Caki2 (cell line): Measurements from ENCODE around the gene ZNF169. TPM values are rescaled to one million over a fixed set of nuclear protein-coding genes. Genes with fewer than 3 reads are reported as not detected.
"Not testable (repeated sequence)": the region's sequence is repeated elsewhere in the genome, so short reads cannot be mapped to it uniquely, and the experiment has no call there.

ENCODE experiments used
- DNase-seq: peaks from one replicate; pipeline ENCODE4 v3.0.0-alpha.2; 2015; ENCODE audit warnings: low read depth
- in situ Hi-C: cut with HindIII; loops from 2 replicates; pipeline ENCODE4 v1.10.0; 2016; ENCODE audit warnings: low sequenced_read_pairs, low pct_unique_long_range_greater_than_20kb, mixed read lengths
- total RNA-seq: library from RNA; depleted of rRNA; stranded (reverse); fragments of >200 nt; shearing (Covaris generic); gene quantifications from 2 replicates; pipeline ENCODE4 v1.2.3, GENCODE V29; 2014; ENCODE audit warnings: low replicate concordance

ZNF169 gene
- total RNA-seq, 1 experiment from 2014 or later = 2.5 TPM

DNA sequence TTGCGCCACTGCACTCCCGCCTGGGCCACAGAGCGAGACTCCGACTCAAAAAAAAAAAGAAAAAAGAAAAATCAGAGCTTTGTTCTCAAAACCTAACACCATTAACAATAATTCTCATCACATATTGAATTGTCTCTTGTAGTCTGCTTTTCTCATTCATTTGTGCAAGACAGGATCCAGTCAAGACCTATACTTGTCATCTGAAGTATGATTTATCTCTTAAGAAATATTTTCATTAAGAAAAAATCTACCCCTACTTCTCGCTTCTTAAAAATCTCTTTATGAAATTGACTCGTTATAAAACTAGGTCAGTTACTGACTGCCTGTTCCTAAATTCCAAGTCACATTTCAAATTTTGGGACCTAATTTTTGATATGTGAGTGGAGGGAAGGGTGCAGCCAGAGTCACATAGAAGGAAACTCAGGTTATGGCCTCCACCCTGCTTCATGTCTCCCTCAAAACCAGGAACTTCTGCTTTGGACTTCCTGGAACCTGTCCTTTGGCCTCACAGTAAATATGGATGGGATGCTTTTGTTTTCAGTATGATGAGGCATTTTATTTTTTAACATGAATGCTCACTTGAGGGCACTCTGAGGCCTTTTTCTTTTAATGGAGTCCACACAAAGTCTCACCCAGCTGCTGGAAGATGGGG is 18.9 kb downstream of the ZNF169 start:
- no peak for DNase-seq
- in situ Hi-C loops = no loop called here

DNA sequence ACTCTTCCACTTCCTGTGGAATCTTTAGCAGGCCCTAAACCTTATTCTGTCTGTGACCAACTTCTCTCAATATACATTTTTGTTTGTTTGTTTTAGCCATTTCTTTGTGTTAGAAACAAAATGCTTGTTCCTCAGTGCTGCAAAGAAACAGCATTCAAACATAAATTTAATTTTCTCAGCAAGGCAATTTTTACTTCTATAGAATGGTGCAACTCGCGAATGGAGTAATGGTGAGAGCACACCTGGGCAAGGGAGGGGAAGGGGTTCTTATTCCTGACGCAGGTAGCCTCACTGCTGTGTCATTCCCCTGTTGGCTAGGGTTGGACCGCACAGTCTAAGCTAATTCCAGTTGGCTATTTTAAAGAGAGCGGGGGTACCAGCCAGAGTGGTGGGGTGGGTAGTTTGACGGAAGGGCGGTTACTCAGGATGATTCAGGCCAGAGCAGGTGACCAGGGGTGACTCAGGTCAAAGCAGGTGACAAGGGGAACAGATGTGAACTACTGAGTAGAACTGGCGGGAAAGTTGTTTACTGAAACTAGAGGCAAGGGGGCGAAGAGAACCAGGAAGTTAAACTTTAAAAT is 21.4 kb downstream of the ZNF169 start:
- in situ Hi-C loops = no loop called here
- no peak for DNase-seq

DNA sequence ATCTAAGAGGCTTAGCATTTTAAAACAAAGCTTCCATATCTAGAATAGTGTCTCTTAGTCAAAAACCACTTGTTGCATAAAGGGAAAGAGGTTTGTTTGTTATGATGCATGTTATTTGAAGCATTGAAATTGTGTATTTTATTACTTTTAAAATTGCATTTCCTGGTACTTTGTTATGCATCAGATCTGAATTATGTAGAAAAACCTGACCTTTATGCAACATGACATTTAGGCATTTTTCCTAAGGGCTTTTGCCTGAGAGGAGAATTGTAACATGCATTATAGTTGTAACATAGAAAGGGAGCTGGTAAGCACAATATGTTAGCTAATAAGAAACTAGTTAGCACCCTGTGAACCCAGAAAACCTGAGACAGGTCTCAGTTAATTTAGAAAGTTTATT is 22.0 kb downstream of the ZNF169 start:
- no peak for DNase-seq
- in situ Hi-C loops = no loop called here

DNA sequence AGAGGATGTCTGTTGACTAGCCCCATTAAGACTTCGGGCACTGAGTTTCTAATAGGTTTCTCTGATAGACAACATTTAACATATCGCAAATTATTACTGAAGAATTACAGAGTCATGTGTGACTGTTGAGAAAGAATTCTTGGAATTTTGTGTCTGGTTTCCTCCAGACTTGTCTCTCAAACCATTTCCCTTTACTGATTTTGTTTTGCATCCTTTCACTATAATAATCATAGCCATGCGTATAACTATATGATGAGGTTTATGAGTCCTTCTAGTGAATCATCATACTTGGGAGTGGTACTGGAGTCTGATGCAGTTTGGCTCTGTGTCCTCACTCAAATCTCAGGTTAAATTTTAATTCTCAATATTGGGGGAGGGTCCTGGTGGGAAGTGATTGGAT is 27.0 kb downstream of the ZNF169 start:
- in situ Hi-C loops = no loop called here
- DNase-seq = no peak

DNA sequence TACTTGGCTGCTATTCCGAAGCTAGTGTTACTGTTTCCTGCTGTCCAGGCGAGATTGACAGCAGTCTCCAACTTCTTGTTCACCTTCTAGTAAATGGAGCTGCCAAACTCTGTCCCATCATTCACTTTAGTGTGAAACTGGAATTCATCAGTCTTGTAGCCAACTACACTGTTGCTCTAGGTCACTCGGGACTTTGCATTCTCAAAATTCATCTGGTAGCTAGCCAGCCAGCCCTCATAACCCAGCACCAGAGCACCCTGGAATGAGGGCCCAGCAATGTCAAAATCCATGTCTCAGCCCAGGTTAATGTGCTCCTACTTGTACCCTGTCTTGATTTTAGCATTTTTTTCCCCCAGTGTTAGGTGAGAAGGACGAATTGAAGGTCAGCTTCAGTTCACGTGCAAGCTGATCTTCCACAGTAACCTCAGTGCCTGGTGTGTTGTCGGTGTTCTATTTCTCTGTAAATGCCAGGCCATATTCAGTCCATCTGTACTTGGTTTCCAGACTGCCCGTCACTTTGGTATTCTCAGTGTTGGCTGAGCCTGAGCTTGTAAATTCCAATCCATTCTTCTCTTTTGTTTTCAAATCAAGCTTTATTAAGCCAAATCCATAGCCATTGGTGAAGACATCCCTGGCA is 28.9 kb downstream of the ZNF169 start:
- in situ Hi-C loops = no loop called here
- DNase-seq = no peak

DNA sequence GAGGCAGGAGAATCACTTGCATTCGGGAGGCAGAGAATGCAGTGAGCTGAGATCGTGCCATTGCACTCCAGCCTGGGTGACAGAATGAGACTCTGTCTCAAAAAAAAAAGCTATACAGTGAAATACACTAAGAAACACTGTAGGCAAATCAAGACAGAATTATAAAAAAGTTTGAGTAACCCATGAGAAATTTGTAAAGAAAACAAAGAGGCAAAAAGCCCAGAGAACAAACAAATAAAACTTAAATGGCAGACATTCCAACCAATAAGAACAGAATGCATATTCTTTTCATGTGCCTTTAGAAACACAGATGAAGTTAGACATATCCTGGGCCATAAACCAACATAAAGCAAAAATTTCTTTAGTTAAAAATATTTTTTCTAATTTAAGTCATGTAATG is 30.6 kb downstream of the ZNF169 start:
- in situ Hi-C loops = no loop called here
- DNase-seq = no peak

DNA sequence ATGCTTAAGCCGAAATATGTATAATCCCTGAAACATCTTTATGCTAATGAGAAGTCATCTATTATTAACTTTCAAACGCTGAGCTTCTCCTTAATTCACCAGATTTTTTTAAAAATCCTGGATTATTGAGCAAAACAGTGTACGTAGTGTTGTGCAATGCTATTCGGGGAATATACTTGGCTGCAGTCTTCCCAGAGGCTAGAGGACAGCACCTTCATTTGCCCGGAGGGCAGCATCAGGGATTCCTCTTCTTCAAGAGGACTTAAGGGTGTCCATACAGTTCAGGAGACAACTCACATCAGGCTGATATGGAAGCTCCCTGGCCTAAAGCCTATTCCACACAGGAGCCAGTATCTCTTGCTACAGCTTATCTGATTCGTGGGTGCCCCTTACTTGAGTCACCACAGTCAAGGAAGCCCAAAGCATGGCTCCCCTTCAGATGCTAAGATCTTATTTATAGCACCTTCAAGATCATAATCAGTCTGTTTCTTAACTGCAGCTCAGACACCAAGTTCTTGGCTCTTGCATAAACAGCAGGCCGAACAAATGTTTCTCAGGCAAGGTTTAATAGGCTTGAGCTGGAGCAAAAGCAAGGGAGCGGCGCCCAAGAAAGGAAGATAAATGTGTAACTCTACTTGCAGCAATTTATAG is 40.0 kb downstream of the ZNF169 start:
- in situ Hi-C loops = no loop called here
- DNase-seq = no peak

DNA sequence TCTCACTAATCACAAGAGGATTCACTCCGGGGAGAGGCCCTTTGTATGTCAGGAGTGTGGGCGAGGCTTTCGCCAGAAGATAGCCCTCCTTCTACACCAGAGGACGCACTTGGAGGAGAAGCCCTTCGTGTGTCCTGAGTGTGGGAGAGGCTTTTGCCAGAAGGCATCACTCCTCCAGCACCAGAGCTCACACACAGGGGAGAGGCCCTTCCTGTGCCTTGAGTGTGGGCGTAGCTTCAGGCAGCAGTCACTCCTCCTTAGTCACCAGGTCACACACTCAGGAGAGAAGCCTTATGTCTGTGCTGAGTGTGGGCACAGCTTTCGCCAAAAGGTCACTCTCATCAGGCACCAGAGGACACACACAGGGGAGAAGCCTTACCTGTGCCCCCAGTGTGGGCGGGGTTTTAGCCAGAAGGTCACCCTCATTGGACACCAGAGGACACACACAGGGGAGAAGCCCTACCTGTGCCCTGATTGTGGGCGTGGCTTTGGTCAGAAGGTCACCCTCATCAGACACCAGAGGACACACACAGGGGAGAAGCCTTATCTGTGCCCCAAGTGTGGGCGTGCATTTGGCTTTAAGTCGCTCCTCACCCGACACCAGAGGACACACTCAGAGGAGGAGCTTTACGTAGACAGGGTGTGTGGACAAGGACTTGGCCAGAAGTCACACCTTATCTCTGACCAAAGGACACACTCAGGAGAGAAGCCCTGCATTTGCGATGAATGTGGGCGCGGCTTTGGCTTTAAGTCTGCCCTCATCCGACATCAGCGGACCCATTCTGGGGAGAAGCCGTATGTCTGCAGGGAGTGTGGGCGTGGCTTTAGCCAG is 41.6 kb downstream of the ZNF169 start:
- in situ Hi-C loops = no loop called here
- DNase-seq = no peak

DNA sequence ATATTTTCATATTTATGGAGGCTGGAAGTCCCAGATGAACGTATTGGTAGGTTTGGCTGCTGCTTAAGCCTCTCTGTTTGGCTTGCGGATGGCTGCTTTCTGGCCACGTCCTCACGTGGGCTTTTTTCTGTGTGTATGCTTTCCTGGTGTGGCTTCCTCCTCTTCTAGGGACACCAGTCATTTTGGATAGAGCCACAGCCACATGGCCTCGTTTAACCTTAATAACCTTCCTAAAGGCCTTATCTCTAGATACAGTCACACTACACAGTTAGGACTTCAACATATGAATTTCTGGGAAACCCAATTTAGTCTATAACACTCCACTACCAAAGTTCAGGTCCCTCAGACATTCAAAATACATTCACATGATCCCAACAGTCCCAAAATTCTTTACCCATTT is 42.5 kb downstream of the ZNF169 start:
- no peak for DNase-seq
- in situ Hi-C loops = no loop called here

DNA sequence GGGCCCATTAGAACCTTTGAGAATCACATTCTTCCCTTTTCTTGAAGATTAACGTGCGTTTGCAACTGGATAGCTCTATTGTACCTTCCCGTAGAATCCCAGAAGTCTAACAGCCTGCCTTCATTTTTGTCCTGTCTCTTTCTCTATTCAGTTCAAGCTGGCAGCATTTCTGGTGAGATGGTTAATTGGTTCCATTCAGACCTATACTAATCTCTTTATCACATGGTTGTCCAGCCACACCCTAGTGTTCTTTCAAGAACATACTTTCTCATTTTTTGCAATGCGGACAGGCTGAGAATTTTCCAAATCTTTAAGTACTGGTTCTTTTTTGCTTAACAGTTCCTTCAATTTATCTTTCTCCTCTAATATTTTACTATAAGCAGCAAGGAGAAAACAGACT is 43.3 kb downstream of the ZNF169 start:
- in situ Hi-C loops = no loop called here
- no peak for DNase-seq

DNA sequence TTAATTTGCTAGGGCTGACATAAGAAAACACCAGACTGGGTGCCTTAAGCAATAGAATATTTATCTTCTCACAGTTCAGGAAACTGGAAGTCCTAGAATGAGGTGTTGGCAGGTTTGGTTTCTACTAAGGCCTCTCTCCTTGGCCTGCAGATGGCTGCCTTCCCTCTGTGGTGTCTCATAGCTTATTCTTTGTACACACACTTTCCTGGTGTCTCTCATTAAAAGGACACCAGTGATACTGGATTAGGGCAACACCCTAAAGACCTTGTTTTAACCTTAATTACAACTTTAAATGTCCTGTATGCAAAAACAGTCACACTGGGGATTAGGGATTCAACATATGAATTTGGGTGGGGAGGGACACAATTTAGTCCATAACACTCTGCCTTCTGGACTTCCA is 44.2 kb downstream of the ZNF169 start:
- in situ Hi-C loops = no loop called here
- DNase-seq = no peak

DNA sequence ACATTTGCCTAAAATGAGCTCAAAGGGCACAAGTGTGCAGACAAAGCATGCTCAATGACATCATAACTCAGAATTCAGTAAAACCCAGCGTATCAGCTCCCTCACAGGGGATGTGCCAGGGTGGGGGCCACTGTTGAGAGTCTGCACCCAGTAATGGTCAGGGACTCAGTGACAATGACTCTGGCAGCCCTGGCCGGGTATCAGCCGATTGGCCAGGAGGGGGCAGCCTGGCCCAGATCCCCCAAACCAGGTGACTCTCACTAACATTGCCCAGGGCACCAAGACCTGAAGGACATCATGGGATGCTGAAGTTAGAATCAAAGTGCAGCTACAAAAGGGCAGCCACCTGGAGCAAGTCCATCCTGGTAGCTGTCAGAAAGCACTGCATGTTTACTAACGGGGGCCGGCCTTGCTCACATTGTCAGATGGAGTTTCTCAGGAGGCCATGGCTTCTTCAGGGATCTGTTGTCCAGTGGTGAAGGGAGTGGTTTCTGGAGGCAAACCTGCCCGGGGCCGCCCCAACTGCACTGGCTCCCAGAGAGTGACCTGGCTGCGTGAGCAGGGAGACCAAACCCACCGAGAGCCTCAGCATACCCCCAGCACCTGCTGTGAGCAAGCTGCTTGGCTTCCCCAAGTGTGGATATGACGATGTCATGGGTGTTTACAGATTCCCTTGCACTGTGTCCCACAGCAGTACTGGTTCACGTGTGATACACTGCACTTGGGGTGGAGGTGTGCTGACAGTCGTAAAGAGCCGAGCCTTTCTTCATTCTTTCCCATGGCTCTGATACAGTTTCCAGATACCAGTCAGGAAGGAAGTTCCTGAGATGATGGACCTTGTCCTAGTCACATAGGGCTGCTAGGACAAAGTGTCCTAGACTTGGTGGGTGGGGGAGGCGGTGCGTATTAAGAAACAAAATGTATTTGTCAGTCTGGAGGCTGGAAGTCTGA is 56.2 kb downstream of the ZNF169 start:
- DNase-seq = not testable (repeated sequence)

DNA sequence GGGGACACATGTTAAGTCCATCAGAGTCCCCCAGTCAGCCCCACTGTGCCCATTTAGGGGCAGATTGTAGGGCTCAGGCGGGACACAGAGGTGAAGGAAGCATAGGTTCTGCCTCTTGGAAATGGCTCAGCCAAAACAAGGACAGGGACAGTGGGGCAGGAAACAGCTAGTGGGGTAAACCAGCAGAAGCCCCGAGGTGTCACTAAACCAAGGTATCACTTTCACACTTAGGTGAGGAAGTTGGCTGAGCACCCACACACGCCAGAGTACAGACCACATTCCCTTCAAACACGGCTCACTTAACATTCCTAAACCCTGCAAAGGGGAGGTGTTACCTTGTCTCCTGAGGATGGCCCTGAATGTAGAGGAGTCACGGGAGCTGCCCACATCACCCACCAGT is 57.1 kb downstream of the ZNF169 start:
- in situ Hi-C loops, DNase-seq: not testable (repeated sequence)

More for the DNA sequence above, 56.2 kb downstream of the ZNF169 start:
- in situ Hi-C loops = not testable (repeated sequence)

DNA sequence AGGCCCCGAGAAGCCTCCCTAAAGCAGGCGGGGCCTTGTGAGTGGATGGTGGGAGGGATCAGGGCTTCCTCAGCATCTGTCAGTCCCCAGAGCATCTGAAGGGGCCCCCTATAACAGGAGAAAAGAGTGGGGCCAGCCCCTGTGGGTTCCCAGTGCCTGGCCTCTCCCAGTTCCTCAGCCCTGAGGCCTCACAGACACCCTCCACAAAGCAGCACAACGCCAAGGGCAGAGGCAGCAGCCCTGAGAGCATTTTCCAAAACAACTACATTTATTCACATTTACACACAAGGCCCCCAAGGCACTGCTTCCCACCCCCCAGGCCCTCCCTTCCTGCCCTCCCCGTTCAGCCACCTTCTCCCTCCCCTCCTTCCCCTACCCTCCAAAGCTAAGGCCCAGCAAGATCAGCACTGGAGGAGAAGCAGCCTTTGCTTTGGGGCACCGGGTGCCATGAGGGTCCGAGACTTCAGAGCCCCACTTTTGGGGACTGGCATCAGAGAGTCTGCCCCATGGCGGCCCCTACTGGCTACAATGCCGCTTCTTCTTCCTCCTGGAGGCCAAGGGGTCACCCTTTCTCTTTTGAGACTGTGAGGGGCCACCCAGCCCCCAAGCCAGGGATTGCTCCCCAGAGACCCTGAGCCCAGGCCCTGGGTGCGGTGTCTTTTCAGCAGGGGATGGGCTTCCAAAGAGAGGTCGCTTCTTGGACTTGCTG is 59.0 kb downstream of the ZNF169 start:
- in situ Hi-C loops, DNase-seq: not testable (repeated sequence)

DNA sequence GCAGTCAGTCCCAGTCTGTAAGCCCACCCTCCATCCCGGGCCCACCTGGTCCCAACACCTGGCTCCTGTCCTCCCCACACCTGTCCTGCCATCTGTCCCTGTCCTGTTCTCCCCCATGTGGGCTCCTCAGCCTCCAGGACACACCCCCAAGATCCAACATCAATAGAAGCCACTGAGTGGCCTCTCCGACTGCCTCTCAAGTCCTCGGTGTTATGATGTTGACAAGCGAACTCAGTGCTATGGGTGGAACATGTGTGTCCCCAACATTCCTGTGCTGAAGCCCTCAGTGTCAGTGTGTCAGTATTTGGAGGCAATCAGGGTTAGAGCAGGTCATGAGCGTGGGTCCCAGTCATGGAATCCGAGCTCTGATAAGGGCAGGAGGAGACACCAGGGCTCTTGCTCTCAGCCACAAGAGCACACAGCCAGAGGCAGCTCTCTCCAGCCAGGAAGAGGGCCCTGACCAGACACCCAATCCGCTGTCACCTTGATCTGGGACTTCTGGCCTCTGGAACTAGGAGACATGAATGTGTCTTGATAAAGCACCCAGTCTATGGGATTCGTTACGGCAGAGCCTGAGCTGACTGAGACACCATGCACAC is 63.3 kb downstream of the ZNF169 start:
- in situ Hi-C loops, DNase-seq: not testable (repeated sequence)

DNA sequence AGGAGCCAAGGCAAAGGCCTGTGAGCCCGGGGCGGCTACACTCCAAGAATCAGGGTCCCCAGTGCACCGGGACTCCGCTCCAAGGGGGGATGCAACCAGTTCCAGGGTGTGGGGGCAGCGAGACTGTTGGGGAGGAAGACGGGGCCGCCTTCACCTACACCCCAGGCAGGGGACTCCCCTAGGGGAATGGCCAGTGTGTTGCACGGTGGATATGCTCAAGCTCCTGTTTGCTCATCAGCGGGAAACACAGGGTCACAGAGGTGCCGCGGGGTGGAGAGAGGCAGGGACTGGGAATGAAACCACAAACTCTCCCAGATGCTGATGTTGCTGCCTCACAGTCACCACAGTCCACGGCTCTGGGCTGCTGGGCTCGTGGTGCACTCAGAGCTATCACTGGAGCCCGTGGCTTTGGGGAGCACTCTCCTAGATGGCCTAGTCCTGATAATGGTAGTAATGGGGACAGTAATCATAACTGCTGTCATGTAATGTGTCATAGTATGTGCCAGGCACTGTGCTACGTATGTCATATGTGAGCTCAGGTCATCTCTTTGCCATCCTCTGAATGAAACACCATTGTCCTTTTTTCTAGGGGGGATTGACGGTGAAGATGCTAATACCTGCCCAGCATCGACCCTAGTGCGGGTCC is 64.2 kb downstream of the ZNF169 start:
- in situ Hi-C loops = not testable (repeated sequence)

More for the DNA sequence above, 64.2 kb downstream of the ZNF169 start:
- DNase-seq = not testable (repeated sequence)
